Left lung (tissue), 10 donors: ENCODE measurements around the gene NKX6-1. TPM values are rescaled to one million over a fixed set of nuclear protein-coding genes. Genes with fewer than 3 reads are reported as not detected.

Source experiments
- ATAC-seq: fragments of 200-7000 bp; cut with Tn5 transposase; one replicate; pipeline ENCODE4 v1.9.1; 2020; ENCODE audit warnings: moderate library complexity
- DNase-seq, 4 donors: peaks; one replicate each; pipeline ENCODE4 v3.0.0-alpha.2; 2013 to 2020
- H3K27ac ChIP-seq, 2 donors: fragments of 200-600 bp; sonication (generic) in 1 of 2; one replicate each; pipeline versions ENCODE4 v1.5.0 to v1.8.0; 2020 to 2021
- H3K27me3 ChIP-seq, 2 donors: fragments of 200-600 bp; sonication (generic) in 1 of 2; one replicate each; pipeline versions ENCODE4 v1.5.0 to v1.8.0; 2020 to 2021
- H3K36me3 ChIP-seq, 2 donors: fragments of 200-600 bp; sonication (generic) in 1 of 2; one replicate each; pipeline versions ENCODE4 v1.5.0 to v1.8.0; 2020 to 2021
- H3K4me1 ChIP-seq, 2 donors: fragments of 200-600 bp; one replicate each; pipeline ENCODE4 v1.8.0; 2021
- H3K4me3 ChIP-seq, 2 donors: fragments of 200-600 bp; sonication (generic) in 1 of 2; one replicate each; pipeline versions ENCODE4 v1.5.0 to v1.8.0; 2020 to 2021; ENCODE audit warnings: mild to moderate bottlenecking in 1 of 2
- H3K9me3 ChIP-seq, 2 donors: fragments of 200-600 bp; sonication (generic) in 1 of 2; one replicate each; pipeline versions ENCODE4 v1.5.0 to v1.8.0; 2020 to 2021
- intact Hi-C, 2 donors: fragments of 100-400 bp; cut with DNase I; formaldehyde crosslinking; loops; one replicate each; pipeline versions ENCODE4 v1.11.2 to v1.14.2; 2022
- polyA plus RNA-seq, 6 donors: library from polyadenylated mRNA; unstranded; fragments of 120-200 nt; gene quantifications; one replicate each; pipeline ENCODE4 v1.2.1, GENCODE V29; 2013; ENCODE audit not compliant: insufficient read length in 6 of 6
- total RNA-seq, 2 donors: library from RNA; stranded (reverse); fragmentation: NEBNext Ultra II Directional; extraction: Animal tissue kit (Norgen Biotek cat#: 25700); gene quantifications; one replicate each; pipeline ENCODE4 v1.2.1, GENCODE V29; 2021
- TF ChIP-seq, protein P1 (sequence below), 2 donors: fragments of 200-600 bp; sonication (generic) in 1 of 2; IDR thresholded peaks; one replicate each; pipeline versions ENCODE4 v1.5.0 to v1.8.0; 2021; ENCODE audit warnings: antibody characterized with exemption in 2 of 2
- donor health status: DM: no; HTN: yes; CAD: no.
- donor health status: DM: no; HTN: no; CAD: no.

The NKX6-1 gene
- total and polyA plus RNA-seq, 8 donors: 0.07 to 0.21 (median 0.08) TPM; not detected in 5

DNA sequence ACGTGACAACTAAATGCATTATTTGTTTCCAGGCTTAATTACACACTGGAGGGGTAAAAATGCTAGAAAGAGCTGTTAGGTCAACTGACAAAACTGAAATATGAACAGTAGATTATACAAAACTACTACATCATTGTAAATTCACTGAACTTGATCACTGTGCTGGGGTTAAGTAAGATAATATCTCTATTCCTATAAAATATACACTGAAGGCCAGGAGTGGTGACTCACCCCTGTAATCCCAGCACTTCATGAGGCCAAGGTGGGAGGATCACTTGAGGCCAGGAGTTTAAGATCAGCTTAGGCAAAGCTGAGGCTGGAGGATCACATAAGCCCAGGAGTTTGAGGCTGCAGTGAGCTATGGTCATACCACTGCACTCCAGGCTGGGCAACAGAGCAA is 31.8 kb upstream of the NKX6-1 start:
- Histone ChIP-seq H3K9me3 (peaks cover 0 to 3% of the 10 kb centered on the region in 2 donors), H3K27me3 (no peaks in the 10 kb centered on the region), H3K4me1 (no peaks in the 10 kb centered on the region), H3K4me3 (no peak overlapping the region), H3K27ac (no peak overlapping the region), H3K36me3 (no peaks in the 10 kb centered on the region)
- TF ChIP-seq, protein P1, sequence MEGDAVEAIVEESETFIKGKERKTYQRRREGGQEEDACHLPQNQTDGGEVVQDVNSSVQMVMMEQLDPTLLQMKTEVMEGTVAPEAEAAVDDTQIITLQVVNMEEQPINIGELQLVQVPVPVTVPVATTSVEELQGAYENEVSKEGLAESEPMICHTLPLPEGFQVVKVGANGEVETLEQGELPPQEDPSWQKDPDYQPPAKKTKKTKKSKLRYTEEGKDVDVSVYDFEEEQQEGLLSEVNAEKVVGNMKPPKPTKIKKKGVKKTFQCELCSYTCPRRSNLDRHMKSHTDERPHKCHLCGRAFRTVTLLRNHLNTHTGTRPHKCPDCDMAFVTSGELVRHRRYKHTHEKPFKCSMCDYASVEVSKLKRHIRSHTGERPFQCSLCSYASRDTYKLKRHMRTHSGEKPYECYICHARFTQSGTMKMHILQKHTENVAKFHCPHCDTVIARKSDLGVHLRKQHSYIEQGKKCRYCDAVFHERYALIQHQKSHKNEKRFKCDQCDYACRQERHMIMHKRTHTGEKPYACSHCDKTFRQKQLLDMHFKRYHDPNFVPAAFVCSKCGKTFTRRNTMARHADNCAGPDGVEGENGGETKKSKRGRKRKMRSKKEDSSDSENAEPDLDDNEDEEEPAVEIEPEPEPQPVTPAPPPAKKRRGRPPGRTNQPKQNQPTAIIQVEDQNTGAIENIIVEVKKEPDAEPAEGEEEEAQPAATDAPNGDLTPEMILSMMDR (IDR thresholded peaks at IDR 0.05): no peak
- DNase-seq: no peak
- intact Hi-C loops: no loop called here
- ATAC-seq: no peak

DNA sequence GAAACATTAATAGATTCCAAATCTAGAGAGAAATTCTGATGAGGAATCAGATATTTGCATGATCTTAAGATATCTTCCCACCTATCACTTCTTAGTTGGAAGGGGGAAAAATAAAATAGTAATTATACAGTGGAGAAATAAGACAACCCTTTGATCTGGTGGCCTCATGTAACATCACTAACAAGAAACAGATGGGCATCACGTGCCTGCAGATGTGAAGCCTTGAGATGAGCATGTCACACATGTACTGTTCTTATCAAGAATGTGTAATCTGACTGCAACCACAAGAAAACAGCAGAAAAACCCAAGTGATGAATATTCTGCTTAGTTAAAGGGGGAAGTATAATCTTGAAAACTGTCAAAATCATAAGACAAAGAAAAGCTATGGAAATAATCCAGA is 31.4 kb upstream of the NKX6-1 start:
- no peaks in the 10 kb centered on the region for H3K36me3 ChIP-seq
- no peak overlapping the region for H3K4me3 ChIP-seq
- peaks cover 0 to 3% of the 10 kb centered on the region in 2 donors for H3K9me3 ChIP-seq
- no peak for DNase-seq
- no peak for ATAC-seq
- intact Hi-C loops: no loop called here
- H3K27ac ChIP-seq: no peak overlapping the region
- TF ChIP-seq, protein P1 (IDR thresholded peaks at IDR 0.05): no peak
- no peaks in the 10 kb centered on the region for H3K4me1 ChIP-seq
- H3K27me3 ChIP-seq: no peaks in the 10 kb centered on the region

DNA sequence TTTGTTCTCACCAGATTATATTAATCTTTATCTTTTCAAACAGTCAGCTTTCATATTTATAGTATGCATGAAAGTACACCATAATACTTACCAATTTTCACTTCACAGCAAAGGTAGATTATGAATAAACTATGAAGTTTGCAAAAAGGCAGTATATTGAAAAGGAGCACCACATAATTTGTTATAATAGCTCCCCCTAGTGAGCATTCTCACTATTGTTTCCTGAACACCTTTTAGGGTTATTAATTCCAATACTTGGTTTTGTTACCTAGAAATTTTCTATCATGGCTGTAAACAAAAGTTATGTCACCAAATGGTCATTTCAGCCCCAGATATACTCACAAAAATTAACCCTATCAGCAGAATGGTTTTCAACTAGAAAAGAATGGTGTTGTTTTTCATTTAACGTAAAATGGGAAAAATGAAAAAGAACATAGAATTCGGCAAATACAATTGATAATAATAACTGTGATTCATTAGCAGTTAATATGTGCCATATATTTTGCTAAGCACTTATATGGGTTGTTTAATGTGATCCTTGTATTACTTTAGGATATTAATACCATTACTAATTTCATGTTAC is 30.2 kb upstream of the NKX6-1 start:
- H3K9me3 ChIP-seq: peaks cover 0 to 3% of the 10 kb centered on the region in 2 donors
- intact Hi-C loops: no loop called here
- peak in 1 of 4 donors; percentile 14 for DNase-seq
- no peak overlapping the region for H3K4me3 ChIP-seq
- no peaks in the 10 kb centered on the region for H3K36me3 ChIP-seq
- TF ChIP-seq, protein P1 (IDR thresholded peaks at IDR 0.05): peak; percentile 39 to 50
- H3K27me3 ChIP-seq: no peaks in the 10 kb centered on the region
- ATAC-seq: no peak
- H3K4me1 ChIP-seq: no peaks in the 10 kb centered on the region
- no peak overlapping the region for H3K27ac ChIP-seq

DNA sequence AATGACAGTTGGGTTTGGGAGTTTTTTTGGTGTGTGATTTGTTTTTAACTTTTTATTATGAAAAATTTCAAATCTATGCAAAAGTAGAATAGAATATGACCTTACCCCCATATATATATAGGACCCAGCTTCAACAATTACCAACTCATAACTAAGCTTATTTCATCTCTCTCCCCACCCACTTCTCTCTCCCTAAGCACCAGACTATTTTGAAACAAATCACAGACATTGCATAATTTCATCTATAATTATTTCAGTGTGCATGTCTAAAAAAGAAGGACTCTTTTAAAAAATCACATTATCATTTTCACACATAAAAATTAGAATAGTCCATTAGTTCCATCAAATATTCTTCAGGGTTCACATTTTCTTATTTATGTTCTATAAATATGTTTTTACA is 28.3 kb upstream of the NKX6-1 start:
- H3K4me3 ChIP-seq: no peak overlapping the region
- ATAC-seq (no peak), DNase-seq (no peak)
- no peaks in the 10 kb centered on the region for H3K27me3 ChIP-seq
- H3K4me1 ChIP-seq: no peaks in the 10 kb centered on the region
- intact Hi-C loops: no loop called here
- no peak overlapping the region for H3K27ac ChIP-seq
- no peaks in the 10 kb centered on the region for H3K9me3 ChIP-seq
- TF ChIP-seq, protein P1 (IDR thresholded peaks at IDR 0.05): no peak
- H3K36me3 ChIP-seq: no peaks in the 10 kb centered on the region

DNA sequence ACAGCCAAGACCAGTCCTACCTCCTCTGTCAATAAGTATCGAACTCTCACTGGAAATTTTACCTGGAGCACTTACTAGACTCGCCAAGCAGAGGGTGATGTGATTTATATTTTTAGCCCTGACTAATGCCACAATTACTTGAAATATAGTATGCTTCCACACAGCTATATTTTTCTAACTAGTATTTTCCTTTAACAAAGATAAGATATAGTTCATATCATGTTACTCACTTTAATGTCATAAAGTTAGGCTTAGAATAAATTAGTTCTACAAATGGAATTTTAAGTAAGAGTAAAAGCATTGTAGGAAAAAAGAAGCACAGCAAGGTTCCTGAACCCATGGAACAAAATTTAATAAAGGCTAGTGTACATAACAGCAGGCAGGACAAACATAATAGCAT is 16.0 kb upstream of the NKX6-1 start:
- no peaks in the 10 kb centered on the region for H3K36me3 ChIP-seq
- H3K4me1 ChIP-seq: no peaks in the 10 kb centered on the region
- no peak overlapping the region for H3K4me3 ChIP-seq
- H3K27me3 ChIP-seq: peaks cover 19 to 47% of the 10 kb centered on the region in 2 donors
- TF ChIP-seq, protein P1 (IDR thresholded peaks at IDR 0.05): no peak
- DNase-seq (no peak), ATAC-seq (no peak)
- intact Hi-C loops: no loop called here
- no peaks in the 10 kb centered on the region for H3K9me3 ChIP-seq
- no peak overlapping the region for H3K27ac ChIP-seq
